IPS DF 4.7 (cell line): ENCODE results near the gene AP4S1.
"Not testable (repeated sequence)": the region's sequence is repeated elsewhere in the genome, so short reads cannot be mapped to it uniquely, and the experiment has no call there.

Experiments used
- DNase-seq: peaks from one replicate; pipeline ENCODE4 v3.0.0-alpha.2; 2013; ENCODE audit warnings: low spot score; ENCODE audit errors: extremely low read depth

The AP4S1 gene

DNA sequence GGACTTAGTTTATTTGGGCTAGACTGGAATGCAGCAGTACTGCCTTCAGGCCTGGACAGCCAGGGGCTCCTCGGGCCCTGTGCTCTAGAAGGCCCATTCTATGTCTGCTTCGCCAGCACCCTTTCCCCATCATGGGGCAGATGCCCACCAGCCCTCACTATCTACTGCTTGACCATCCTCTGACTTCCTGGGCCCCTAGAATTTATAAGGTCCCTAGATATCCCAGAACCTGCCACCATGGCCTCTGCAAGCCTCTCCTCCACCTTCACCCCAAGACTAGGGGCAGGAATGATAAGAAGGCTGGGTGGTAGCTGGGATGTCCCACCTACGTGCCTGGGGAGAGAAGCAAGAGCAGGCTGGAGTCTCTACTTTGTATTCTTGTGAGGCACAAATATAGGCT, 59.6 kb downstream of the AP4S1 start:
- no peak for DNase-seq

- DNase-seq = not testable (repeated sequence)
Observed at GRCh38 chr14:31086466-31086865, 61.0 kb downstream of the AP4S1 start.

GRCh38 chr14:31090883-31091764, 65.7 kb downstream of the AP4S1 start:
- no peak for DNase-seq

DNA sequence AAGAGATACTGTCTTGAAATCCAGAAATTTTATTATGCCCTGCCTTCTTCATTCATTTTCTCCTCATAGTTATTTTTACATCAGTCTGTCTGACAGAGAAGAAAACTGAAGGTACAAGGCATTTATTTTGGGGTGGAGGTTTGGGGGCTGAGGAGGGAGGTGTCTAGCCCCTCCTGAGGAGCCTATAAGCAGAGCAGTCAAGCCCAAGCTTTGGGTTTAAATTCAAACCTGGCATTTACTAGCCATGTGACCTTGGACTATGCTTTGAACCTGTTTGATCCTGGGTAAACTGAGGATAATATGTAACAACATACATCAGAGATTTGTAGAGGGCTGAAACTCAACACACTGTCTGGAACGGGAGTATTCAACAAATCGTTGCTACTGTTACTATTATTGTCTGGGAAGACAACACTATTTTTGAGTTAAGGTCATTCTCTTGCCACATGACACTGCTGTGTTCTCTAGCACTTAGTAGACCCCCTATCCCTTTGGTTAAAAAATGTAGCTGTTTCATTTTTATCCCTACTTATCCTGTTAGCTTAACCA, 66.8 kb downstream of the AP4S1 start:
- no peak for DNase-seq

GRCh38 chr14:31093884-31094839, 68.7 kb downstream of the AP4S1 start:
- not testable (repeated sequence) for DNase-seq

GRCh38 chr14:31095817-31096216, 70.4 kb downstream of the AP4S1 start:
- DNase-seq = not testable (repeated sequence)

DNA sequence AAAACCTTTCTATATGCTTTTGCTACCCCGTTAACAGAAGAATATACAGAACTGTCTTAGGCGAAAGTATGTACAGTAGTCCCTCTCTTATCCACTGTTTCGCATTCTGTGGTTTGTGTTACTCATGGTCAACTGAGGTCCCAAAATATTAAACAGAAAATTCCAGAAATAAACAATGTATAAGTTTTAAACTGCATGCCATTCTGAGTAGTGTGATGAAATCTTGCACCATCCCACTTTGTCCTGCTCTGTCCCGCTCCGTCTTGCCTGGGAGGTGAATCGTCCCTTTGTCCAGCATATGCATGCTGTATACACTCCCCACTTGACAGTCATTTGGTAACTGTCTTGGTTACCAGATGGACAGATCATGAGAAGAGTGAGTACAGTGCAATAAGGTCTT, 70.8 kb downstream of the AP4S1 start:
- no peak for DNase-seq

DNA sequence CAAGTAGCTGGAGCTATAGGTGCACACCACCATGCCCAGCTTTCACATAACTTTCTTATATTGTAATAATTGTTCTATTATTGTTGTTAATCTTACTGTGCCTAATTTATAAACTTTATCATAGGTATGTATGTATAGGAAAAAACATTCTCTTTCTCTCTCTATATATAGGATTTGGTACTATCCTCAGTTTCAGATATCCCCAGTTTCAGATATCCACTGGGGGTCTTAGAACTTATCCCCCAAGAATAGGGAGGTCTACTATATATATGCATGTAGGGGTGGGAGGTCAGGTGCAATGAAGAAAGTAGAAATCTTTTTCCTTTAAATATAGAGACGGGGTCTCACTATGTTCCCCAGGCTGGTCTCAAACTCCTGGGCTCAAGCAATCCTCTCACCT, 71.6 kb downstream of the AP4S1 start:
- no peak for DNase-seq

- no peak for DNase-seq
Observed at GRCh38 chr14:31106768-31107167, 81.3 kb downstream of the AP4S1 start.

- no peak for DNase-seq
Observed at GRCh38 chr14:31109257-31109656, 83.8 kb downstream of the AP4S1 start.

DNA sequence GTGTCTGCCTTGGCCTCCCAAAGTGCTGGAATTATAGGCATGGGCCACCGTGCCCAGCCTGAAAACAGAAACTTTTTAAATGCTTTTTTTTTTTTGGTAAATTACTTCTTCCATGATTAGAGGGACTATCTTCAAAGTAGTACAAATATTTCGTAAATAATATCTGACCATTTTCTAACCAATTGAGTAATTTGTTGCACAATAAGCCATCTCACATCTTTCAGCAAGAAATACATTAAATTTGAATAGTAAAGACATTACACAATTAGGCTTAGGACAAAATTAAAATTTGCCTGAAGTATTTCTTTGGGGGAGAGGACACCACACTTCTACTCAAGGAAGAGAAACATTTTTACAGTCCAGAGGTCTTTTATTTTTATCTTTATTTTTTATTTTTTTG, 85.4 kb downstream of the AP4S1 start:
- no peak for DNase-seq

DNA sequence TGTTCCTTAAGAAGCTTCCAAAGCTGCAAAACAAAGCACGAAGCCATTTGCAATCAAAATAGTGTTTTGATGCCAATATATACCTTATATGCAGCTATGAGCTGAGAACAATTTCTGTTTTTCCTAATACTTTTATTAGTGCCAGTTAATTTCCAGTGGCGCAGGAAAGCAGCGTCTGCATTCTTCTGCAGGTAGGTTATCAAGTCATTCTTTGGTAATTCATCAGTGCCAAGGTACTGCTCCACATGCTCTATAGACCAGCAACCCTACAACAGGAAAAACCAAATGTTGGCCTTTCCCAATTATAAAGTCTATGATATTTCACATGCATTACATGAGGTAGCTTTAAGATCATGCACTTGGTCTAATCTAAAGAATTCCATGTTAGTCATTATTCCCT, 88.3 kb downstream of the AP4S1 start:
- no peak for DNase-seq

DNA sequence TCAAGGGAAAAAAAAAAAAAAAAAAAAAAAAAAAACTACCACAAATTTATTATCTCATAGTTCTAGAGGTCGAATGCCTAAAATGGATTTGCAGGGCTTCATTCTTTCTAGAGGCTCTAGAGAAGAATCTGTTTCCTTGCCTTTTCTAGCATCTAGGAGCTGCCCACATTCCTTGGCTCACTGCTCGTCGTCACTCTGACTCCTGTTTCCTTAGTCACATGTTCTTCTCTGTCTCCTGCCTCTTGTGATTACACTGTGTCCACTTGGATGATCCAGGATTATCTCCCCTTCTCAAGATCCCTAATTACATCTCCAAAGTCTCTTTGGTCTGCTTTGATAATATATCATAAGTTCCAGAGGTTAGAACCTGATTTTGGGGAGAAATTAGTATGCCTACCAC, 93.4 kb downstream of the AP4S1 start:
- no peak for DNase-seq

DNA sequence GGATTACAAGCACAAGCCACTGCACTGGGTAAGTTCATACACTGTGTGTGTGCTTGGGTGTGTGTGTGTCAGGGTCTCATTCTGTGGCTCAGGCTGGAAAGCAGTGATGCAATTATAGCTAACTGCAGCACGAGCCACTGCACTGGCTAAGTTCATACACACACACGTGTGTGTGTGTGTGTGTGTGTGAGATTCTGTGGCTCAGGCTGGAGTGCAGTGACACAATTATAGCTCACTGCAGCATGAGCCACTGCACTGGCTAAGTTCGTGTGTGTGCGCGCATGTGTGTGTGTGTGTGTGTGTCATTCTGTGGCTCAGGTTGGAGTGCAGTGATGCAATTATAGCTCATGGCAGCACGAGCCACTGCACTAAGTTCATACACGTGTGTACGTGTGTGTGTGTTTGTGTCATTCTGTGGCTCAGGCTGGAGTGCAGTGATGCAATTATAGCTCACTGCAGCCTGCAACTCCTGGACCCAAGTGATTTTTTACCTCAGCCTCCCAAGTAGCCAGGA, 96.7 kb downstream of the AP4S1 start:
- DNase-seq = no peak

GRCh38 chr14:31122921-31123320, 97.5 kb downstream of the AP4S1 start:
- peak; percentile 22 for DNase-seq

- no peak for DNase-seq
Observed at GRCh38 chr14:31124197-31124596, 98.7 kb downstream of the AP4S1 start.

GRCh38 chr14:31125231-31125630, 99.8 kb downstream of the AP4S1 start:
- no peak for DNase-seq

GRCh38 chr14:31126680-31127079, 101.2 kb downstream of the AP4S1 start:
- no peak for DNase-seq

GRCh38 chr14:31127690-31128089, 102.2 kb downstream of the AP4S1 start:
- DNase-seq = no peak

DNA sequence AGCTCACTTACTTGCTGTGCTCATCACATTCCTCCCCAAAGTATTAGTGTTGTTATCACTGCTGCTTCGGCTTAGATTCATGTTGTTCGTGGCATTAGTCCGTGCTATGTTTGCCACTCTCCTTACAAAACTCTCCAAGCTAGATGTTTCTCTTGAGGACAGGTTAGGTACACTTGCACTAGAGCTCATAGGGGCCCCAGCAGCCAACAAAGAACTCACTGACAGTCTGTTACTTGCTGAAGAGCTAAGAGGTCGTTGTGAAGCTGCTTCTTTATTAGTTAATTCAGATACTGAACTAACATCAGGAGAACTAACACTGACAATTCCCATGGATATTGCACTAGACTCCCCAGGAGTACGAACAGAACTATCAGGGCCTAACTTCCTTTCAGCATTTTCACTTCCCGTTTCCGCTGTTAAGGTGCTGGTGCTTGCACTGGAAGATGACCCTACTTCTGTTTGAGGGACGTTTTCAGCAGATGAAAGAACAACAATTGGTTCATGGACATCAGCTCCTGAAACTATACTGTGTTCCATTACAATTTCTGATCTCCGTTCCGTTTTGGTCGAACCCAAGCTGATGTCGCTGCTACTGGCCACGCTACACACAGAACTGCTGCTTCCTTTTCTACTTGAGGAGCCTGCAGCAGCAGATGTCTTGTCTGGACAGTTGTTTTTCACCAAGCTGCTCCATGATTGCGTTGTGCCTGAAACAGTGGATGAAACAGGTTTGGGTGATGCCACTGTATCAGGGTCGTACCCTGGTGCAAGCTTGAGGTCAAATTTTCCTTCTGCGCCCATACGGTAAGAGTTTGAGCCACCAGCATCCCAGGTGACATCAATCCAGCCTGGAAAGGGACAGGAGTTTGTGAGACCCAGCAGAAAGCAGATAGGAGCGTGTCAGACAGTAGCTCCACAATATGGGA, 103.4 kb downstream of the AP4S1 start:
- no peak for DNase-seq

DNA sequence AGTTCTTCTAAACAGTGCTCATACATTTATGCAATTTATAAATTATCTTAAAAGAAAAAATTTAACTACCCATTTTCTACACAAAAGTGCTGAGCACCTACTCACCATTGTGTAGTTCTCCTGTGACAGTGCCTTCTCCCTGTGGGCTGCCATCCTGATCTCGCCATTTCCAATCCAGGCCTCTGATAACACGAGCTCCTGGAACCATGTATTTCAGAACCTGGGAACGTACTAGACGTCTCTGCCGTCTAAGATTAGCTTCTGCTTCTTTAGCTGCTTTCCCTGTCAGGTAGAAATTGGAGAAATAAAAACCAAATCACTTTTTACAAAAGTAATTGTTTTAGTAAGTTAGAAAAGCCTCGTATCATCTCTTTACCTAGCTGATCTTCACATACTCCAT, 107.7 kb downstream of the AP4S1 start:
- DNase-seq = no peak
